Esophagus muscularis mucosa (tissue), 4 donors: ENCODE data around the gene SOX9. TPM values are rescaled to one million over a fixed set of nuclear protein-coding genes. Genes with fewer than 3 reads are reported as not detected.

ENCODE experiments used
- DNase-seq: peaks from one replicate; pipeline ENCODE4 v3.0.0-alpha.2; 2017; ENCODE audit errors: extremely low spot score
- H3K27ac ChIP-seq, 4 donors: fragments of 200-600 bp; sonication (generic); replicated peaks in 1 of 4; 1 replicate in 3 of 4; 2 replicates in 1 of 4; pipeline ENCODE4 v1.5.1; 2016 to 2019; ENCODE audit warnings: mild to moderate bottlenecking in 1 of 4
- H3K27me3 ChIP-seq, 4 donors: fragments of 200-600 bp; sonication (generic); one replicate each; pipeline versions ENCODE4 v1.5.1 to v1.6.0; 2016 to 2019
- H3K36me3 ChIP-seq, 4 donors: fragments of 200-600 bp; sonication (generic); one replicate each; pipeline ENCODE4 v1.5.1; 2016 to 2019
- H3K4me1 ChIP-seq, 4 donors: fragments of 200-600 bp; sonication (generic); one replicate each; pipeline ENCODE4 v1.5.1; 2016 to 2019
- H3K4me3 ChIP-seq, 4 donors: fragments of 200-600 bp; sonication (generic); 1 replicate in 2 of 4; 2 replicates in 2 of 4; pipeline ENCODE4 v1.5.1; 2016 to 2019; ENCODE audit warnings: mild to moderate bottlenecking in 4 of 4, moderate library complexity in 1 of 4
- H3K9me3 ChIP-seq, 4 donors: fragments of 200-600 bp; sonication (generic); 1 replicate in 3 of 4; 2 replicates in 1 of 4; pipeline ENCODE4 v1.5.1; 2016 to 2019
- CTCF ChIP-seq, 3 experiments: fragments of 200-600 bp in 2 of 3; fragments of 450-650 bp in 1 of 3; sonication (generic) in 2 of 3; IDR thresholded peaks; one replicate each; pipeline ENCODE4 v1.5.1; 2017 to 2019; ENCODE audit warnings: antibody characterized with exemption in 3 of 3, mild to moderate bottlenecking in 2 of 3, moderate library complexity in 1 of 3
- EP300 ChIP-seq: sonication (generic); formaldehyde crosslinking; IDR thresholded peaks from one replicate; pipeline ENCODE4 v1.6.1; 2017; ENCODE audit warnings: antibody characterized with exemption
- POLR2A ChIP-seq: fragments of 450-650 bp; IDR thresholded peaks from one replicate; pipeline ENCODE4 v1.6.1; 2017; ENCODE audit warnings: antibody characterized with exemption, moderate library complexity, mild to moderate bottlenecking, low read depth
- POLR2AphosphoS5 ChIP-seq, 2 donors: sonication (generic); formaldehyde crosslinking; IDR thresholded peaks; one replicate each; pipeline ENCODE4 v1.6.1; 2017; ENCODE audit warnings: antibody characterized with exemption in 2 of 2
- WGBS: methylation state at CpG from one replicate; pipeline ENCODE4 v1.1.5; 2018; 5-methylcytosine and 5-hydroxymethylcytosine counted together
- intact Hi-C: fragments of 100-400 bp; cut with DNase I; formaldehyde crosslinking; loops from one replicate; pipeline ENCODE4 v1.15.1; 2023
- total RNA-seq, 4 donors: library from RNA; depleted of rRNA; stranded (reverse); fragments of >200 nt; gene quantifications; one replicate each; pipeline versions ENCODE4 v1.1.0 to v1.2.1, GENCODE V29; 2016

The SOX9 gene
- total RNA-seq, 4 donors from 2014 or later = 1.4 to 3.7 (median 1.9) TPM

- intact Hi-C loops = no loop called here
- H3K27ac ChIP-seq = no peak overlapping the region
- no peaks in the 10 kb centered on the region for H3K36me3 ChIP-seq
- H3K27me3 ChIP-seq = peaks cover 0 to 26% (median 0%) of the 10 kb centered on the region in 4 donors
- no peak for DNase-seq
- no peak for TF ChIP-seq POLR2A
- TF ChIP-seq EP300 = no peak
- no peak for TF ChIP-seq POLR2AphosphoS5 (IDR thresholded peaks at IDR 0.05)
- no peak for TF ChIP-seq CTCF (IDR thresholded peaks at IDR 0.05)
- peaks cover 0 to 7% (median 0%) of the 10 kb centered on the region in 4 donors for H3K4me1 ChIP-seq
- WGBS = 55% methylated on average over 7 of the region's 7 CpGs
- H3K9me3 ChIP-seq = no peaks in the 10 kb centered on the region
- no peak overlapping the region for H3K4me3 ChIP-seq
Observed at GRCh38 chr17:72134608-72135394, 14.0 kb downstream of the SOX9 start.

- 87% methylated on average over 5 of the region's 5 CpGs for WGBS
- Histone ChIP-seq H3K27me3 (peaks cover 0 to 26% (median 0%) of the 10 kb centered on the region in 4 donors), H3K36me3 (no peaks in the 10 kb centered on the region), H3K4me3 (no peak overlapping the region), H3K9me3 (no peaks in the 10 kb centered on the region), H3K4me1 (peaks cover 0 to 7% (median 0%) of the 10 kb centered on the region in 4 donors), H3K27ac (no peak overlapping the region)
- TF ChIP-seq CTCF (IDR thresholded peaks at IDR 0.05) (no peak), POLR2A (no peak)
- intact Hi-C loops = no loop called here
- DNase-seq = no peak
Observed at GRCh38 chr17:72135546-72136325, 14.9 kb downstream of the SOX9 start.

- DNase-seq = no peak
- no peaks in the 10 kb centered on the region for H3K9me3 ChIP-seq
- intact Hi-C loops = no loop called here
- TF ChIP-seq POLR2AphosphoS5 (IDR thresholded peaks at IDR 0.05) = no peak
- no peak for TF ChIP-seq CTCF (IDR thresholded peaks at IDR 0.05)
- TF ChIP-seq POLR2A = no peak
- TF ChIP-seq EP300 = no peak
- peaks cover 0 to 26% (median 0%) of the 10 kb centered on the region in 4 donors for H3K27me3 ChIP-seq
- no peaks in the 10 kb centered on the region for H3K36me3 ChIP-seq
- no peak overlapping the region for H3K27ac ChIP-seq
- WGBS = 68% methylated on average over 5 of the region's 5 CpGs
- H3K4me3 ChIP-seq = no peak overlapping the region
- peaks cover 0 to 11% (median 0%) of the 10 kb centered on the region in 4 donors for H3K4me1 ChIP-seq
Observed at GRCh38 chr17:72136692-72137091, 15.9 kb downstream of the SOX9 start.

GRCh38 chr17:72137161-72137560, 16.3 kb downstream of the SOX9 start:
- intact Hi-C loops = no loop called here
- no peak for DNase-seq
- Histone ChIP-seq H3K4me3 (no peak overlapping the region), H3K9me3 (no peaks in the 10 kb centered on the region), H3K27ac (no peak overlapping the region), H3K4me1 (peaks cover 0 to 11% (median 0%) of the 10 kb centered on the region in 4 donors), H3K27me3 (peaks cover 0 to 22% (median 0%) of the 10 kb centered on the region in 4 donors), H3K36me3 (no peaks in the 10 kb centered on the region)
- TF ChIP-seq POLR2A (no peak), POLR2AphosphoS5 (IDR thresholded peaks at IDR 0.05) (no peak), CTCF (IDR thresholded peaks at IDR 0.05) (no peak), EP300 (no peak)
- WGBS = 76% methylated on average over 9 of the region's 9 CpGs
